GM19468 (cell line): ENCODE measurements around the gene FOXK1.
"Not testable (repeated sequence)": the region's sequence is repeated elsewhere in the genome, so short reads cannot be mapped to it uniquely, and the experiment has no call there.

Experiments
- ATAC-seq: cut with Tn5 transposase; IDR thresholded peaks from one replicate; pipeline ENCODE4 v1.9.1; 2021; ENCODE audit warnings: mild to moderate bottlenecking, moderate library complexity, moderate number of reproducible peaks; ENCODE audit not compliant: unreplicated experiment; ENCODE audit errors: extremely low read depth

Gene FOXK1

DNA sequence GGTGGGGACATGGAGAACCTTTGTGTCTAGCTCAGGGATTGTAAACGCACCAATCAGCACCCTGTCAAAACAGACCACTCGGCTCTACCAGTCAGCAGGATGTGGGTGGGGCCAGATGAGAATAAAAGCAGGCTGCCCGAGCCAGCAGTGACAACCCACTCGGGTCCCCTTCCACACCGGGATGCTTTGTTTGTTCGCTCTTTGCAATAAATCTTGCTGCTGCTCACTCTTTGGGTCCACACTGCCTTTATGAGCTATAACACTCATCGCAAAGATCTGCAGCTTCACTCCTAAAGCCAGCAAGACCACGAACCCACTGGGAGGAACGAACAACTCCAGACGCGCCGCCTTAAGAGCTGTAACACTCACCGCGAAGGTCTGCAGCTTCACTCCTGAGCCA, 112.1 kb downstream of the FOXK1 start:
- not testable (repeated sequence) for ATAC-seq

DNA sequence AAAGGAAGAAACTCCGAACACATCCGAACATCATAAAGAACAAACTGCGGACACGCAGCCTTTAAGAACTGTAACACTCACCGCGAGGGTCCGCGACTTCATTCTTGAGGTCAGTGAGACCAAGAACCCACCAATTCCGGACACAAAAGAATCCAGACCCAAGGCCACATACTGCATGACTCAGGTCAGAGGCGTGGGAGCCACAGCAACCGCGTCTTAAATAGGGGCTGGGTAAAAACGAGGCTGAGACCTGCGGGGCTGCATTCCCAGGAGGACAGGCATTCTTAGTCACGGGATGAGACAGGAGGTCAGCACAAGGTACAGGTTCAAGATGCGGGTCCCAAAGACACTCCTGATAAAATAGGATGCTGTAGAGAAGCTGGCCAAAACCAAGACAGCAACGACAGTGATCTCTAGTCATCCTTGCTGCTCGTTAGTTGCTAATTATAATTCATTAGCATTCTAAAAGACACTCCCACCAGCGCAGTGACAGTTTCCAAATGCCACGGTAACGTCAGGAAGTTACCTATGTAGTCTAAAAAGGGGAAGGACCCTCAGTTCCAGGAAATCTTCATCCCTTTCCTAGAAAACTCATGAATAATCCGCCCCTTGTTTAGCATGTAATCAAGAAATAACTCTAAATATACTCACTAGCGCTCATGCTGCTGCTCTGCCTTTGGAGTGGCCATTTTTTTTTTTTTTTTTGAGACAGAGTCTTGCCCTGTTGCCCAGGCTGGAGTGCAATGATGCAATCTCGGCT, 112.7 kb downstream of the FOXK1 start:
- ATAC-seq, result no peak

DNA sequence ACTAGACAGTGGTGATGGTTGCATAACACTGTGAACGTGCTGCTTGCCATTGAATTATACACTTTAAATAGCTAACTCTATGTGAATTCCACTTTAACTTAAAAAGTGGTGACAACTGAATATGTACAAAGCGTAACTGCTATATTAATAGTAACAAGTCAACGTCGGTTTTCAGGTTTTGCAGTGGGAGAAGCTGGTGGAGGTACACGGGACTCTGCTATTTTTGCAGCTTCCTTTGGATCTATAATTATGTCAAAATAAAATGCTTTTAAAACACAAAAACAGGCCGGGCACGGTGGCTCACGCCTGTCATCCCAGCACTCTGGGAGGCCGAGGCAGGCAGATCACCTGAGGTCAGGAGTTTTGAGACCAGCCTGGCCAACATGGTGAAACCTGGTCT, 114.4 kb downstream of the FOXK1 start:
- no peak for ATAC-seq

DNA sequence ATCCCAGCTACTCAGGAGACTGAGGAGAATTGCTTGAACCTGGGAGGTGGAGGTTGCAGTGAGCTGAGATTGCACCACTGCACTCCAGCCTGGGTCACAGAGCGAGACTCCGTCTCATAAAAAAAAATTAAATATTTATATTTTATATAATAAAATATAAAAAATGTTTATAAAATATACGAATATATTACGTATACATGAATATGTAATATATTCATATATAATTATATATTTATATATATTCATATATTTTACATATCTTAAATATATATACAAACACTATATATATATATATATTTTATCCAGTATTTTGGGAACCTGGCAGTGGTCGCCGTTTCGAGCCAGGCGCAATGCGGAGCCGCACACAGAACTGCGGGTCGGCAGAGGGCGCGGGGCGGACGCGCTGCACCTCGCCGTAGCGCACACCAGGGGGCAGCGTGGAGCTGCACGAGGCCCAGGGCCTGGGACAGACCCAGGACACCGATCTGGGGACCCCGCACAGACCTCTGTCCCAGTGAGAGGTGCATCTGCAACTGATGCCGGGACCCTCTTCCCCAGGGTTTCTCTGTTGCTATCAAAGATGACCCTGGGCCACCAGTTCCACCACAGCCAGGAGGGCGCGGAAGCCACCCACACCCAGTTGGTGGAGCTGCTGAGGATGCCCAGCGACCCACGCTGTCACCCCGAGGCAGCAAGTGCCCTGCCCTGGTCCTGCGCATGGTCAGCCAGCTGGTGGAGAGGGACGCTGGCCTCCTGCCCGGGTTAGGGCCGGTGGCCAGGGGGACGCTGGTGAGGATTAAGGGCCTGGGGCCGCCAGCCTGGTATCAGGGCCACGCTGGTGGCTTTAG, 116.0 kb downstream of the FOXK1 start:
- no peak for ATAC-seq

DNA sequence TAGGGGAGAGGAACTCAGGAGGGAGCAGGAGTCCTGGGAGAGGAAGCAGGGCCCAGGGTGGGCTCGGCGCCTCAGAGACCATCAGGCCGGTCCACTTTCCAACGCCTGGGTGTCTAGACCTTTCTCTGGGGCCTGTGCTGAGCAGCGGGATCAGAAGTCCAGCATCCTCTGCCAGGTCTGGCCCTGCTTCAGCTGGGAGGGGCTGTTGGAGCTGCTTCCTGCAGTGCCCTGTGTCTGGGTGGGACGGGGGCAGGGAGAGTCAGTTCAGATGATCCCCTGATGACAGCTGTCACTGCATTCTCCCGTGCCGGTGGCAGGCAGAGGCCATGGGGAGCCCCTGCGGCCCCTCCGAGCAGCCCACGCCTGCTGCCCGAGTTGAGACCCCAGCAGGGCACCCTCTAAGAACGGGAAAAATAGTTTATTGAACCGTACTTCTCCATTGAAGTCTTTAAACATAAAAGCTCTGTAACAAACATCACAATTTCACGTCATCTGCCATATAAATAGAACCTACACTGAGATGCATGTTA, 116.7 kb downstream of the FOXK1 start:
- no peak for ATAC-seq

DNA sequence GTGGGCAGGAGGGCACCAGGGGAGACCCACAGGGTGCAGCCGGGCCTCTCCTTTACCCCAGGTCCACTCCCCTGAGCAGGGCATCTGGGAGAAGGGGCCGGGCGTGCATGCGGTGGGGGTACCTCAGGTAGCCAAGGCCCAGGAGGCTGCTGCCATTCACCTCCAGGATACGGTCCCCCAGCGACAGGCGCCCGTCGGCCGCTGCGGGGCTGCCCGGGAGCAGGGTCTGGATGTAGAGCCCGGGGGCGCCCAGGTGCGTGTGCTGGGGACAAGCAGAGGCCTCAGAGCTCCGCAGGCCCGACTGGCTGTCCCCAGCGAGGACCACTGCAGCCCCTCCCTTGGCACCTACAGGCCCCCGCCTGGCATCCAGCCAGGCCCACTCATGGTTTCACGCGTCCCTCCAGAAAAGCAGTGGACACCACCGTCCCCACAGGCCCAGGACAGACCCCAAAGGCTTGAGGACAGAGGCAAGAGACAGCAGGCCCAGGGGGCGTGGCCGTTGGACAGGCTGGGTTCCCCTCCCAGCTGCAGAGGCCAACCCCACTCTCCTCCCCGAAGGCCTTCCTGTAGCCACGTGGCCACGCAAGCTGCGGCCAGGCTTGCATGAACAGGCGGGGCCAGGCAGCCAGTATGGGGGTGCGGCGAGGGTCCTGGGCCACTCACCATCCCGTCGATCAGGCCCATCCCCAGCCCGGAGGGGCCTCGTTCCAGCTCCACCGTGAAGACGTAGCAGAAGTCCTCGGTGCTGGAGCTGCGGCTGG, 117.6 kb downstream of the FOXK1 start:
- ATAC-seq, result no peak

DNA sequence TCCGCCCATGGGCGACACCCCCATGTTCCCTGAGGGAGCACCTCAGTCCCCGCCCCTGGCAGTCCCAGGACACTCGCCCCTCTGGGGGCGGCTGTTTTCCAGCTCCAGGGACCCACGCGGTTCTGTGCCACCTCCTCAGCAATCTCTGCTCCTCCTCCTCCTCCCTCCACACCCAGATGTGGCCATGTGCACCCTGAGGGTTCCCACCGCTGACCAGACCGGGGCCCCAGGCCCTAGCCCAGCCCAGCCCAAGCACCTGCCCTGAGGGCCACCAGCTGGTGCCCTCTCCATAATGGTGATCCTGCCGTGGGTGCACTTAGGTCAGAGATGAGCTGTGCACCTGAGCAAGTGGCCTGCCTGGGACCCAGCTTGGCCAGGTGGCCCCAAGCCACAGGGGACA, 118.4 kb downstream of the FOXK1 start:
- no peak for ATAC-seq

DNA sequence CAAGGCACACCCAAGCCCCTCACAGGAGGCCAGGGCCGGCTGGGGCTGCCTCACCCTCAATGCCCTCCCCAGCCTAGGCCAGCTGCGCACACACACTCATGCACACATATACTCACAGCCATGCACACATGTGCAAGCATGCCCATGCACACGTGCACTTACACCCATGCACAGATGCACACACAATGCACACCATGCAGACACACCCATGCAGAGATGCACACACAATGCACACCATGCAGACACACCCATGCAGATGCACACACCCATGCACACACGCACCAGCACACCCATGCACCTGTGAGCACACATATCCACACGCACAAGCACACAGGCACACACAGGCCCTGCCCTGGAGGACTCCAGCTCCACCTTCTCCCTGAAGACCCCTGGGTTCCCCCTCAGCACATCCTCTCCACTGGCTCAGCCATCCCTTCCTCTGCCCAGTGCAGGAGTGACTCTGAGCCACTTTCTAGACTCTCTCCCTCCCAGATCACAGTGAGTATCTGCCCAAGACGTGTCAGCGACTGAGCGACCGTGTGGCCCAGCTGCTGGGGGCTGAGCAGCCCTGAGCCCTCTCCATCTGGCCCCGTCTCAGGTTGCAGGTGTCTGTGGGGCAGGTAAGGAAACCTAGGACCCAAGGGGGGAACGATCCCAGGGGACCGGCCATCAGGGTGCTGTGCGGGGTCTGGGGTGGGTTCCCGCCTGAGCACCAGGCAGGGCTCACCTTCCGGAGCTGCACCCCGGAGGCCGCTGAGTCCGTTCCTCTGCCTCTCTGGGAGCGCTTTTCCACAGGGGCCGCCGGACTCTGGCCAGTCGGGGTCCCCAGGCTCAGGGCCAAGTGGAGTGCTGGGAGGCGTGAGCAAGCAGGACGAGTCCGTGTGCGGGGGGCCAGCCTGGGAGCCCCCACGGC, 119.1 kb downstream of the FOXK1 start:
- ATAC-seq, result no peak

DNA sequence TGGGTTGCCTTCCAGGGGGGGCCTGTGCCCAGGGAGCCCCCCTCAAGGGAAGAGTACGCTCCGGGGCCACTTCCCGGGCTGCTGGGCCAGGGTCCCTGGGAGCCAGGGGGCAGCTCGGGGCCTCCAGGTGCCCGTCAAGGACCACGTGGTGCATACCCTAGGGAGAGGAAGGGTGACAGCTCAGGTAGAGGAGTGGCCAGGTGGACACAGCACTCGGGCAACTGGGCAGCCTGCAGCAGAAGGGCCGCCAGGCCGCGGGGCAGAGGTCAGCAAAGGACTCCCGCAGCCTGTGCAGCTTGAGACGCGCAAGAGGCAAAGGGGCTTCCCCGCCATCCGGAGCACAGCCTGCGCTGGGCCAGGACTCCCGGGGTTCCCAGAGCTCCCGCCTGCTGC, 119.7 kb downstream of the FOXK1 start:
- ATAC-seq, result no peak

DNA sequence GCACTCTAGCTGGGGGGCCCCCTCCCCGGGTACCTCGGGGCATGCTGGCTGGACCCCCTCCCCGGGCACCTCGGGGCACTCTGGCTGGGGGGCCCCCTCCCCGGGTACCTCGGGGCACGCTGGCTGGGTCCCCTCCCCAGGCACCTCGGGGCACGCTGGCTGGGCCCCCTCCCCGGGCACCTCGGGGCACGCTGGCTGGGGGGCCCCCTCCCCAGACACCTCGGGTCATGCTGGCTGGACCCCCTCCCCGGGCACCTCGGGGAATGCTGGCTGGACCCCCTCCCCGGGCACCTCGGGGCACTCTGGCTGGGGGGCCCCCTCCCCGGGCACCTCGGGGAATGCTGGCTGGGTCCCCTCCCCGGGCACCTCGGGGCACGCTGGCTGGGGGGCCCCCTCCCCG, 120.5 kb downstream of the FOXK1 start:
- ATAC-seq, result not testable (repeated sequence)

DNA sequence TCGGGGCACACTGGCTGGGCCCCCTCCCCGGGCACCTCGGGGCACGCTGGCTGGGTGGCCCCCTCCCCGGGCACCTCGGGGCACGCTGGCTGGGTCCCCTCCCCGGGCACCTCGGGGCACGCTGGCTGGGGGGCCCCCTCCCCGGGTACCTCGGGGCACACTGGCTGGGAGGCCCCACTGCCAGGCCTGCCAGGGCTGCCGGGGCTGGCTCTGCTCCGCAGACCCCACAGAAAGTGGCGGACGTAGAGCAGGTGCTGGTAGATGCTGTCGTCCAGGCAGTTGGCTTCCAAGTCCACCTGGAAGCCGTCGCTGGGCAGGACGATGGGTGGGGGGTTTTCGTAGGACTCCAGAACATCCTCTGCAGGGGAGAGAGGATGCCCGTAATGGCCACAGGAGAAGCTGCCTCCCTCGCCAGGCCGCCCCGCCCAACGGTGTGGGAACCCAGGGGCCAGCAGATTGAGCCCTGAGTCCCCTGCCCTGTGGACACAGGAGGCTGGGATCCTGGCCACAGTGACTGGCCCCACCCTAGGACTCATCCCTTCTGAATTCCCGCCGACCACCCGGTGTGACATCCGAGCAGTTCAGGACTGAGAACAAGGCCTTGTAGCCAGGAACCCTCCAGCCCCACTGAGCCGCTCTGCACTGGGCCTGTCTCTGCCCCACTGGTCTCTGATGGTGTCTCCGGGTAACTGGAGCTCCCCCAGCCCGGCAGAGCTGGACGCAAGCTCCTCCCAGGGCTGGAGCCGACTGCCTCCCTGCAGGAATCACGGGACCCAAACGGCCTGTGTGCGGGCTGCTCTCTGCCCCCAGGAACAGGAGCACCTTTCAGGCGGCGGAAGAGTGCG, 121.5 kb downstream of the FOXK1 start:
- no peak for ATAC-seq

DNA sequence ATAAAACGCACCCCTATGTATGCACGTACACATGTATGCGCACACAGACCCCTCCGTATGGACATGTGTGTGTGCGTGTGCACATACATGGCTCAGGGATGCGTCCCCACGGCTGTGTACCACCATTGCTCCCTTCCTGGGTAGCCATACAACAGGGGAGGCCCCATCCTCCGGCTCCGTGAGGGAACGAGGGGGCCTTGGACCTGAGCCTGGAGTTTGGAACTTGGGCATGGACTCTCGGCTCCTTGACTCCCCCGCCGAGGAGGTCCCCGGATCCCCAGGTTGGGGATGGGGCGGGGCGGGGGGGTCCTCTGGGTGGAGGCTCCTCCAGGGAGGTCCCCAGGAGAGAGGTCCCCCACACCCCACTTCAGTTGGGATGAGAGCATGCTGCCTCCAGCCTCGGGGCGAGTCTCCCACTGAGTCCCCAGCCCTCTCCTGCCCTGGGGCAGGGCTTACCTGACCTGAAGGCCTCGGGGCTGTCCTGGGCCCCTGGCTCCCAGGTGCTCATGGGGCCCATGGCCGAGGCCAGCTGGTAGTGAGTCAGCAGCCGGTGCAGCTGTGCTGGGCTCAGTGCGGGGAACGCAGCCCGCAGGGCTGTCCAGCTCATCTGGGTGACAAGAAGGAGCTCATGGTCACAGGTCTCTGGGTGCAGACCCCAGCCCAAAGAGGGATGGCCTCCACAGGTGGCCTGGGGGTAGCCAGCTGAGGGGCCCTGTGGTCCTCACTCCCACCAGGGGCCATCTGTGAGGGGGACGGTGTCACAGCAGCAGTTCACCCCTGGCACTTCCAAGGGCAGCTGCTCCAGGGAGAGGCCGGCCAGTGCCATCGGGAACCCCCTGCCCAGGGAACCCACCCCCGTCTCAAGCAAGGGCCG, 123.3 kb downstream of the FOXK1 start:
- no peak for ATAC-seq

DNA sequence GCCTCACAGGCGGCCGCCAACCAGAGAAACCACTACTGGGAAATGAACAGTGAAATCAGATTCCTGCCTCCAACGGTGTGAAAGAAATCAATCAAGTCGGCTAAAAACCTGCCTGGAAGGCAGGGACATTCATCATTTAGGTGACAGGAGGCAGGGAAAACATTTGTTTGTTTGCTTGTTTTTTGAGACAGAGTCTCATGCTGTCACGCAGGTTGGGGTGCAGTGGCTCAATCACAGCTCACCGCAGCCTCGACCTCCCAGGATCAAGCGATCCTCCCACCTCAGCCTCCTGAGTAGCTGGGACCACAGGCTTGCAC, 123.8 kb downstream of the FOXK1 start:
- no peak for ATAC-seq

DNA sequence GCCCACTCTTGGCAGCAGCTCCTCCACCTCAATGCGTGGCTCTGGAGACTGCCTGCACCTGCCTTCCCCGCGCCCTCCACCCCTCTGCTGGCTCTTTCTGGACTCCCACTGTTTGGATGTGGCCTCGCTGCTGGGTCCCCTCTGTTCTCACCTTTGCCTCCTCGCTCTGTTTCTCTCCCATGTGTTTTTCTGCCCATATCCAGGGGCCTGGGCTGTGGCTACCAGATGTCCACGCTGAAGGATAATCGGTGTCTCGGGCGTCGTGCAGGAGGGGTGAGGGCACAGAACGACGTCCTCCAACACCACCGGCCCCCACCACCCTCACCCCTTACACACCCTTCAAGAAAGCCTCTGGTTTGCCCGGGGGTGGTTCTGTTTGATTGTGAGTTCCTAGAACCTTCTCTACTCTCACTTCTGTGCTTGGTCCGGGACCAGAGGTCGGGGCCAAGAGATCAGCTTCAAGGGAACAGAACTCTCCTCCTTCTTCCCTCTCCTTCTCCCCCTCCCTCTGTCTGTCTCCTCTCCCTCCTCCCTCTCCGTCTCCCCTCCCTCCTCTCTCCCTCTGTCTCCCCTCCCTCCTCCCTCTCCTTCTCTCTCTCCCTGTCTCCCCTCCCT, 125.0 kb downstream of the FOXK1 start:
- no peak for ATAC-seq

DNA sequence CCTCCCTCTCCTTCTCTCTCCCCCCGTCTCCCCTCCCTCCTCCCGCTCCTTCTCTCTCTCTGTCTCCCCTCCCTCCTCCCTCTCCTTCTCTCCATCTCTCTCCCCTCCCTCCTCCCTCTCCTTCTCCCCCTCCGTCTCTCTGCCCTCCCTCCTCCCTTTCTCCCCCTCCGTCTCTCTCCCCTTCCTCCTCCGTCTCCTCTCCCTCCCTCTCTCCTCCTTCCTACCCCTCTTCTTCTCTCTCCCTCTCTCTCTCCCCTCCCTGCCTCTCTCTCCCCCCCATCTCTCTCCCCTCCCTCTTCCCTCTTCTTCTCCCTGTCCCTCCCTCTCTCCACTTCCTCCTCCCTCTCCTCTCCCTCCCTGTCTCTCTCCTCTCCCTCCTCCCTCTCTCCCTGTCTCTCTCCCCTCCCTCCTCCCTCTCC, 125.5 kb downstream of the FOXK1 start:
- ATAC-seq, result no peak

DNA sequence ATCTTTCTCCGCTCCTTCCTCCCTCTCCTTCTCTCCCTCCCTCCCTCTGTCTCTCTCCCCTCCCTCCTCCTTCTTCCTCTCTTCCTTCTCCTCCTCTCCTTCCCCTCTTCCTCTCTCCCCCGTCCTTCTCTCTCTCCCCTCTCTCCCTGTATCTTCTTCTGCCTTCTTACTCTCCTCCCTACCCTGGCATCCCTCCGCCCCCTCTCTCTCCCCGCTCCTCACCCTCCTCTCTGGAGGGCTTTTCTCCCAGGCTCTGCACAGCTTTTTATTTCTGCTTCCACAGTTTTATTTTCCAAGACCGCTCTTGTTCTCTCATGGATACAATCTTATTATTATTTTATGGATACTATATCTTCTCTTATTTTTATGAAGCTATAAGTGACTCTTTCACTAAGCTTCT, 125.9 kb downstream of the FOXK1 start:
- ATAC-seq, result no peak

DNA sequence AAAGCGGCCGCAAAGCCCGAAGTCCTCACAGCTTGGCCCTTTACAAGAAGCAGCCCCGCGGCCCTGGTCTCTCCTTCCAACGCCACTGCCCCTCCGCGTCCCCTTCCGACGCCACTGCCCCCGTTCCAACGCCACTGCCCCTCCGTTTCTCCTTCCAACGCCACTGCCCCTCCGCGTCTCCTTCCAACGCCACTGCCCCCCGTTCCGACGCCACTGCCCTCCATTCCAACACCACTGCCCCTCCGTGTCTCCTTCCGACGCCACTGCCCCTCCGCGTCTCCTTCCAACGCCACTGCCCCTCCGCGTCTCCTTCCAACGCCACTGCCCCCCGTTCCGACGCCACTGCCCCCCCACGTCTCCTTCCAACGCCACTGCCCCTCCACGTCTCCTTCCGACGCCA, 126.5 kb downstream of the FOXK1 start:
- no peak for ATAC-seq
